Measurements from ENCODE around the gene ARID2. TPM values are rescaled to one million over a fixed set of nuclear protein-coding genes. Genes with fewer than 3 reads are reported as not detected.

The ARID2 gene
- total RNA-seq, 1 donor from 2014 or later = 49.7 TPM

DNA sequence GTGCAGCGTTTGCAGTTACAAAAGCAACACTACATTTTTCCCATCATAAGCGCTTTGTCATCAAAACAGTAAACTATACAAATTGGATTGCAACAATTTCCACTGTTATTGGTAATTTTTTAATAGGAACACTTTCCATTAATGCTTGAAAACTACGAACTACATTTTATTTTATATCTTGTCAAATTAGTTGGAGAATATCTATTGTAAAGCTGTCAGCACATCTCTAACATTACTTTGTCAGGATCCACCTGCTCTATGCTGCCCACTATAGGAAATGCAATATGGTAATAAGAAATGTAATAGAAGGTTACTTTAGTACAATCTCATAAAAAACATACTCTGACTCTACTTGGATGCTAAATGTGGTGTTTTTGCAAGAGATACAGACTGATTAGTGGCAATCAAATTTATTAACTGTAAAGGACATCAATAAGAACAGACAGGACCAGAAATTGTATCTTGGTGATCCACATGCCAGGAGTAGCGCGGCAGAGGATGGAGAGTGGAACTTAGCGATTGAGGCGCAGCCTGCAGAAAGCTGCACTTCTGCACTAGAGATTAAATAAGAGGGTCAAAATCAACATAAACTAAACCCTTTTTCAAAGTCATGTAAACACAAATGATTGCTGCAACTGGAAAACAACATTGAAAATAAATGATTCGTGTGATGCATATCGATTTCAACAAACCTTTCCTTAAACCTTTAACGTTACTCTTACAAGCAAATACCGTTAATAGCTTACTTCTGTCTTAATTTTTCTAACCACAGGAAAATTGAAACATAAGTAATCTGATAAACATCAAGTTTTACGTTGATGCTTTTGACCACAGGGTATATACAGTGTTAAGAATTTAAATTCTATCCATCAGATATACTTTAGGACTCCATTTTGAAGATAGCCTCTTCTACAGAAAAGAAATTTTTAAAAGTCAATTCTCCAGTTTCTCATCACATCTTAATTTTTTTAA lies 3.6 kb upstream of the ARID2 start:
- Mint-ChIP-seq H3K36me3 (peaks cover 6% of the 10 kb centered on the region), H3K27me3 (no peaks in the 10 kb centered on the region), H3K4me1 (ENCODE audit: unreplicated experiment) (peaks cover 14% of the 10 kb centered on the region), H3K4me3 (peak overlapping the region; percentile 97), H3K27ac (peak overlapping the region; percentile 88), H3K9me3 (no peaks in the 10 kb centered on the region)
- TF ChIP-seq, protein P1, sequence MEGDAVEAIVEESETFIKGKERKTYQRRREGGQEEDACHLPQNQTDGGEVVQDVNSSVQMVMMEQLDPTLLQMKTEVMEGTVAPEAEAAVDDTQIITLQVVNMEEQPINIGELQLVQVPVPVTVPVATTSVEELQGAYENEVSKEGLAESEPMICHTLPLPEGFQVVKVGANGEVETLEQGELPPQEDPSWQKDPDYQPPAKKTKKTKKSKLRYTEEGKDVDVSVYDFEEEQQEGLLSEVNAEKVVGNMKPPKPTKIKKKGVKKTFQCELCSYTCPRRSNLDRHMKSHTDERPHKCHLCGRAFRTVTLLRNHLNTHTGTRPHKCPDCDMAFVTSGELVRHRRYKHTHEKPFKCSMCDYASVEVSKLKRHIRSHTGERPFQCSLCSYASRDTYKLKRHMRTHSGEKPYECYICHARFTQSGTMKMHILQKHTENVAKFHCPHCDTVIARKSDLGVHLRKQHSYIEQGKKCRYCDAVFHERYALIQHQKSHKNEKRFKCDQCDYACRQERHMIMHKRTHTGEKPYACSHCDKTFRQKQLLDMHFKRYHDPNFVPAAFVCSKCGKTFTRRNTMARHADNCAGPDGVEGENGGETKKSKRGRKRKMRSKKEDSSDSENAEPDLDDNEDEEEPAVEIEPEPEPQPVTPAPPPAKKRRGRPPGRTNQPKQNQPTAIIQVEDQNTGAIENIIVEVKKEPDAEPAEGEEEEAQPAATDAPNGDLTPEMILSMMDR (conservative IDR thresholded peaks at IDR 0.05) = peak; percentile 79
- no peak for DNase-seq (ENCODE audit: extremely low spot score, unreplicated experiment)

DNA sequence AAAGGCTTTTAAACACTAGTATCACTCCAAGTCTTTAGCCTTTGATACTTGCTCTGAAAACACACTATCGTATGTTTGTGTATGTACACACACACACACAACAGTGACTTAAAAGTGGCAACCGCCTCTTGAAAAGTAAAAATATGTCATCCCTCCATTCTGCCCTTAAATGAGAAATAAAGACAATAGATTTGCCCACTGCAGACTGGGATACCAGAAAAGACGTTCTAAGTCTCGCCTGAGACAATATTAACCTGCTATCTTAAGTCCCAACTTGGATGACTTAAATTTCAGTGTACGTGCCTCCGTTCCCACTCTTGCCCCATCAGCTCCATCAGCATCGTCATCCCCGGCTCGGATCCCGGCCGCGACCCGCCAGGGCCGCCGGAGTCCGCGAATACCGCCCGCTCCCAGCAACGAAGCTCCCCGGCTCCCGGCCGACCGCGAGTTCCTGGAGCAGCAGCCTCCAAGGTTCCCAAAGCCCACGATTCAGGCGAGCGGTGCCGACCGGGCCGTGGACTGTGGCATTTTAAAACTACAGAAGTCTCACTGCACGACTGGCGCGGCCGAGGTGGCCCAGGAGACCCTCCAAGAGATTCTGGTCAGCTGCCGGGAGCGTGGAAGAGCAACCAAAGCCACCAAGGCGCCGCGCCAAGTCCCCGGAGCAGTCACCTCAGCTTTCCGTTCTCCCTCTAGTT lies 2.8 kb upstream of the ARID2 start:
- TF ChIP-seq, protein P1 (conservative IDR thresholded peaks at IDR 0.05) = no peak
- Mint-ChIP-seq H3K4me3 (peak overlapping the region; percentile 97), H3K36me3 (peaks cover 9% of the 10 kb centered on the region), H3K9me3 (no peaks in the 10 kb centered on the region), H3K4me1 (ENCODE audit: unreplicated experiment) (peaks cover 10% of the 10 kb centered on the region), H3K27ac (peak overlapping the region; percentile 88), H3K27me3 (no peaks in the 10 kb centered on the region)
- peak; percentile 74 for DNase-seq (ENCODE audit: extremely low spot score, unreplicated experiment)

- Mint-ChIP-seq H3K4me3 (peak overlapping the region; percentile 97), H3K27ac (peak overlapping the region; percentile 88), H3K27me3 (no peaks in the 10 kb centered on the region), H3K9me3 (no peaks in the 10 kb centered on the region), H3K36me3 (peaks cover 6% of the 10 kb centered on the region), H3K4me1 (ENCODE audit: unreplicated experiment) (peaks cover 14% of the 10 kb centered on the region)
- TF ChIP-seq, protein P1 (conservative IDR thresholded peaks at IDR 0.05) = no peak
- DNase-seq (ENCODE audit: extremely low spot score, unreplicated experiment) = peak; percentile 92
Measured at GRCh38 chr12:45727301-45727979, 2.1 kb upstream of the ARID2 start.

- no peak for DNase-seq (ENCODE audit: extremely low spot score, unreplicated experiment)
- H3K9me3 Mint-ChIP-seq = no peaks in the 10 kb centered on the region
- peaks cover 4% of the 10 kb centered on the region for H3K36me3 Mint-ChIP-seq
- peak overlapping the region; percentile 97 for H3K4me3 Mint-ChIP-seq
- TF ChIP-seq, protein P1 (conservative IDR thresholded peaks at IDR 0.05) = no peak
- peaks cover 17% of the 10 kb centered on the region for H3K4me1 Mint-ChIP-seq (ENCODE audit: unreplicated experiment)
- H3K27ac Mint-ChIP-seq = peak overlapping the region; percentile 88
- H3K27me3 Mint-ChIP-seq = no peaks in the 10 kb centered on the region
Measured at GRCh38 chr12:45727980-45728629, 1.4 kb upstream of the ARID2 start.

GRCh38 chr12:45728630-45729232 lies 775 bp upstream of the ARID2 start:
- peak overlapping the region; percentile 97 for H3K4me3 Mint-ChIP-seq
- peak overlapping the region; percentile 88 for H3K27ac Mint-ChIP-seq
- TF ChIP-seq, protein P1 (conservative IDR thresholded peaks at IDR 0.05) = peak; percentile 96
- no peaks in the 10 kb centered on the region for H3K27me3 Mint-ChIP-seq
- DNase-seq (ENCODE audit: extremely low spot score, unreplicated experiment) = peak; percentile 98
- peaks cover 22% of the 10 kb centered on the region for H3K4me1 Mint-ChIP-seq (ENCODE audit: unreplicated experiment)
- H3K9me3 Mint-ChIP-seq = no peaks in the 10 kb centered on the region
- peaks cover 4% of the 10 kb centered on the region for H3K36me3 Mint-ChIP-seq
